CD14-positive monocyte (primary cell): ENCODE measurements around the gene EHF. TPM values are rescaled to one million over a fixed set of nuclear protein-coding genes. Genes with fewer than 3 reads are reported as not detected.

Source experiments
- DNase-seq, 3 donors: peaks; one replicate each; pipeline ENCODE4 v3.0.0-alpha.2; 2011 to 2022
- H2AFZ ChIP-seq: 2 replicates; pipeline ENCODE4 v1.6.0; 2012; ENCODE audit warnings: mild to moderate bottlenecking, low read depth, low read length, inconsistent platforms; ENCODE audit not compliant: insufficient read depth, poor library complexity, severe bottlenecking
- H3K27ac ChIP-seq, 2 donors: 1 replicate in 1 of 2; 2 replicates in 1 of 2; pipeline ENCODE4 v1.5.1; 2012 to 2013; ENCODE audit warnings: low read length in 2 of 2, control low read depth in 1 of 2, inconsistent platforms in 1 of 2, low read depth in 1 of 2, mild to moderate bottlenecking in 1 of 2
- H3K27me3 ChIP-seq, 2 donors: one replicate each; pipeline versions ENCODE4 v1.6.0 to v1.6.1; 2011 to 2013; ENCODE audit warnings: low read length in 2 of 2; ENCODE audit not compliant: control insufficient read depth in 2 of 2, insufficient read depth in 2 of 2
- H3K36me3 ChIP-seq, 2 donors: replicated peaks in 1 of 2; 1 replicate in 1 of 2; 2 replicates in 1 of 2; pipeline versions ENCODE4 v1.5.1 to v1.6.1; 2012 to 2013; ENCODE audit warnings: low read length in 2 of 2, control low read depth in 1 of 2, inconsistent platforms in 1 of 2, mild to moderate bottlenecking in 1 of 2; ENCODE audit not compliant: insufficient read depth in 2 of 2, control insufficient read depth in 1 of 2
- H3K4me1 ChIP-seq, 2 donors: 1 replicate in 1 of 2; 2 replicates in 1 of 2; pipeline versions ENCODE4 v1.5.1 to v1.6.1; 2012 to 2013; ENCODE audit warnings: low read length in 2 of 2, control low read depth in 1 of 2, inconsistent platforms in 1 of 2, mild to moderate bottlenecking in 1 of 2, moderate library complexity in 1 of 2; ENCODE audit not compliant: insufficient read depth in 2 of 2, control insufficient read depth in 1 of 2
- H3K4me2 ChIP-seq: replicated peaks from 2 replicates; pipeline ENCODE3; 2012; ENCODE audit warnings: low read length, moderate library complexity, mild to moderate bottlenecking; ENCODE audit not compliant: poor library complexity, severe bottlenecking; ENCODE audit errors: extremely low read depth
- H3K4me3 ChIP-seq, 3 experiments: fragments of 200-600 bp in 1 of 3; sonication (generic) in 1 of 3; replicated peaks in 1 of 3; 1 replicate in 2 of 3; 2 replicates in 1 of 3; pipeline ENCODE4 v1.5.1; 2011 to 2013; ENCODE audit warnings: low read length in 3 of 3, mild to moderate bottlenecking in 3 of 3, control low read depth in 2 of 3, low read depth in 2 of 3, inconsistent platforms in 1 of 3, moderate library complexity in 1 of 3
- H3K79me2 ChIP-seq: 2 replicates; pipeline ENCODE4 v1.6.0; 2012; ENCODE audit warnings: mild to moderate bottlenecking, control low read depth, inconsistent platforms, low read length, moderate library complexity; ENCODE audit not compliant: insufficient read depth
- H3K9ac ChIP-seq: 2 replicates; pipeline ENCODE4 v1.6.0; 2017; ENCODE audit warnings: low read length, mild to moderate bottlenecking; ENCODE audit not compliant: insufficient read depth, poor library complexity, severe bottlenecking
- H3K9me3 ChIP-seq, 2 donors: replicated peaks in 1 of 2; 1 replicate in 1 of 2; 2 replicates in 1 of 2; pipeline versions ENCODE4 v1.5.1 to v1.6.1; 2012 to 2013; ENCODE audit warnings: low read length in 2 of 2, control low read depth in 1 of 2; ENCODE audit not compliant: control insufficient read depth in 1 of 2, insufficient read depth in 1 of 2
- H4K20me1 ChIP-seq: 2 replicates; pipeline ENCODE4 v1.6.0; 2012; ENCODE audit warnings: mild to moderate bottlenecking, low read length, control low read depth, moderate library complexity; ENCODE audit not compliant: insufficient read depth
- H3K27ac Mint-ChIP-seq, 7 donors: one replicate each; pipeline ENCODE4 v1.8.0; 2020; ENCODE audit warnings: mild to moderate bottlenecking in 7 of 7, mixed read lengths in 7 of 7, moderate library complexity in 6 of 7, inconsistent platforms in 2 of 7
- H3K27me3 Mint-ChIP-seq, 3 donors: one replicate each; pipeline ENCODE4 v1.8.0; 2021 to 2022; ENCODE audit warnings: low read depth in 3 of 3, mild to moderate bottlenecking in 3 of 3, mixed read lengths in 3 of 3, moderate library complexity in 3 of 3, inconsistent platforms in 1 of 3
- H3K36me3 Mint-ChIP-seq, 2 donors: one replicate each; pipeline ENCODE4 v1.8.0; 2020; ENCODE audit warnings: mixed read lengths in 2 of 2, inconsistent platforms in 1 of 2, mild to moderate bottlenecking in 1 of 2
- H3K4me1 Mint-ChIP-seq: one replicate; pipeline ENCODE4 v1.8.0; 2020; ENCODE audit warnings: mild to moderate bottlenecking, mixed read lengths
- H3K4me3 Mint-ChIP-seq, 2 donors: one replicate each; pipeline ENCODE4 v1.8.0; 2020; ENCODE audit warnings: mild to moderate bottlenecking in 2 of 2, mixed read lengths in 2 of 2, moderate library complexity in 1 of 2
- H3K9me3 Mint-ChIP-seq, 7 donors: one replicate each; pipeline ENCODE4 v1.8.0; 2020 to 2022; ENCODE audit warnings: mixed read lengths in 7 of 7, mild to moderate bottlenecking in 6 of 7, moderate library complexity in 6 of 7, inconsistent platforms in 2 of 7
- WGBS: methylation state at CpG from one replicate; pipeline ENCODE4 v1.1.5; 2013; ENCODE audit warnings: missing lambda C conversion rate; ENCODE audit not compliant: insufficient coverage; 5-methylcytosine and 5-hydroxymethylcytosine counted together
- intact Hi-C, 2 donors: fragments of 100-400 bp; cut with micrococcal nuclease; formaldehyde crosslinking; loops; one replicate each; pipeline versions ENCODE4 v1.15.0 to v1.15.1; 2023
- polyA plus RNA-seq, 3 donors: library from polyadenylated mRNA; depleted of rRNA in 1 of 3; unstranded in 2 of 3; stranded (reverse) in 1 of 3; fragments of 300-500 nt in 2 of 3; fragments of >200 nt in 1 of 3; fragmentation: Illumina TruSeq in 2 of 3; gene quantifications; 1 replicate in 2 of 3; 2 replicates in 1 of 3; pipeline ENCODE4 v1.2.3, GENCODE V29; 2012 to 2021
- TF ChIP-seq, protein P1 (sequence below): fragments of 200-600 bp; IDR thresholded peaks from one replicate; pipeline ENCODE4 v1.8.0; 2022; ENCODE audit warnings: antibody characterized with exemption, mild to moderate bottlenecking

EHF gene
- polyA plus RNA-seq, 3 donors, result 0.17 to 0.21 TPM; not detected in 1

DNA sequence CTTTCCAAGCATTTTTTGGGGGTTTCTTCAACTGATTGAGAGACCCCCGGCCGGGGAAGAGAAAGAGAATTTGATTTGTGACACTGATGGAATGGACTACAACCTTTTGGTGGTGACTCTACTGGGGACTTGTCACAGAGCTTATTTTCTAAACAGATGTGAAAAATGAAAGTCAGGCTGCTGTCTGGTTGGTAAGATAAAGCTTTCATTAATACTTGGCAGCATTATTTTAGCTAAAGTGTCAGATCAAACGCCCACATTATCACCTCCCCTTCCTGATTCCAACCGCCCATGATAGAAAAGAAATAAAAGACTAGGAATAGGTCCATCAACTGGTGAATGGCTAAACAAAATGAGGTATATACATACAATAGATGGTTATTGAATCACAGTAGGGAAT is 45.6 kb upstream of the EHF start:
- no peaks in the 10 kb centered on the region for H3K36me3 ChIP-seq
- no peak overlapping the region for H3K4me3 ChIP-seq
- Mint-ChIP-seq H3K4me1 (no peaks in the 10 kb centered on the region), H3K27ac (no peak overlapping the region), H3K4me3 (no peak overlapping the region), H3K36me3 (no peaks in the 10 kb centered on the region), H3K9me3 (peaks cover 0 to 2% (median 0%) of the 10 kb centered on the region in 7 donors), H3K27me3 (peaks cover 6 to 16% (median 9%) of the 10 kb centered on the region in 3 donors)
- H3K79me2 ChIP-seq, result no peaks in the 10 kb centered on the region
- H3K9me3 ChIP-seq, result no peaks in the 10 kb centered on the region
- DNase-seq, result no peak
- H3K9ac ChIP-seq, result no peak overlapping the region
- H4K20me1 ChIP-seq, result no peaks in the 10 kb centered on the region
- no peaks in the 10 kb centered on the region for H3K4me1 ChIP-seq
- H2AFZ ChIP-seq, result no peak overlapping the region
- TF ChIP-seq, protein P1, sequence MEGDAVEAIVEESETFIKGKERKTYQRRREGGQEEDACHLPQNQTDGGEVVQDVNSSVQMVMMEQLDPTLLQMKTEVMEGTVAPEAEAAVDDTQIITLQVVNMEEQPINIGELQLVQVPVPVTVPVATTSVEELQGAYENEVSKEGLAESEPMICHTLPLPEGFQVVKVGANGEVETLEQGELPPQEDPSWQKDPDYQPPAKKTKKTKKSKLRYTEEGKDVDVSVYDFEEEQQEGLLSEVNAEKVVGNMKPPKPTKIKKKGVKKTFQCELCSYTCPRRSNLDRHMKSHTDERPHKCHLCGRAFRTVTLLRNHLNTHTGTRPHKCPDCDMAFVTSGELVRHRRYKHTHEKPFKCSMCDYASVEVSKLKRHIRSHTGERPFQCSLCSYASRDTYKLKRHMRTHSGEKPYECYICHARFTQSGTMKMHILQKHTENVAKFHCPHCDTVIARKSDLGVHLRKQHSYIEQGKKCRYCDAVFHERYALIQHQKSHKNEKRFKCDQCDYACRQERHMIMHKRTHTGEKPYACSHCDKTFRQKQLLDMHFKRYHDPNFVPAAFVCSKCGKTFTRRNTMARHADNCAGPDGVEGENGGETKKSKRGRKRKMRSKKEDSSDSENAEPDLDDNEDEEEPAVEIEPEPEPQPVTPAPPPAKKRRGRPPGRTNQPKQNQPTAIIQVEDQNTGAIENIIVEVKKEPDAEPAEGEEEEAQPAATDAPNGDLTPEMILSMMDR, result no peak
- no peak overlapping the region for H3K27ac ChIP-seq
- 25% methylated on average over 2 of the region's 4 CpGs for WGBS
- intact Hi-C loops, result no loop called here
- peaks cover 0 to 11% of the 10 kb centered on the region in 2 donors for H3K27me3 ChIP-seq
- H3K4me2 ChIP-seq, result no peak overlapping the region

DNA sequence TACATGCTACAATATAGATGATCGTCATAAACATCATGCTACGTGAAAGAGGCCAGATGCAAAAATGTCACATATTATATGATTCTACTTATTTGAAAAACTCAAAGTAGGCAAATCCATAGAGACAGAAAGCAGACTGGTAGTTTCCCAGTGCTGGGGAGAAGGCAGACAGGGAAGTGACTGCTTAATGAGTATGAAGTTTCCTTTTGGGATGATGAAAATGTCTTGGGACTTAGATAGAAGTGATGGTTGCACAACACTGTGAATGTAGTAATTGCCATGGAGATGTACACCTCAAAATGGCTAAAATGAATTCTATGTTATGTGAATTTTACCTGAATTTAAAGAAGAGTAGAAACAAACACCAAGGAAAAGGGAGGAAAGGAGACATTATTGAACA is 45.2 kb upstream of the EHF start:
- DNase-seq, result no peak
- no peak overlapping the region for H3K27ac Mint-ChIP-seq
- intact Hi-C loops, result no loop called here
- Histone ChIP-seq H3K36me3 (no peaks in the 10 kb centered on the region), H3K4me3 (no peak overlapping the region), H3K4me2 (no peak overlapping the region), H2AFZ (no peak overlapping the region), H3K79me2 (no peaks in the 10 kb centered on the region), H3K9me3 (no peaks in the 10 kb centered on the region), H3K27me3 (peaks cover 0 to 11% of the 10 kb centered on the region in 2 donors), H4K20me1 (no peaks in the 10 kb centered on the region), H3K4me1 (no peaks in the 10 kb centered on the region), H3K9ac (no peak overlapping the region), H3K27ac (no peak overlapping the region)
- no CpG with 5 or more reads among the region's 2 CpGs for WGBS
- H3K27me3 Mint-ChIP-seq, result peaks cover 6 to 19% (median 10%) of the 10 kb centered on the region in 3 donors
- no peaks in the 10 kb centered on the region for H3K36me3 Mint-ChIP-seq
- TF ChIP-seq, protein P1, result no peak
- H3K4me1 Mint-ChIP-seq, result no peaks in the 10 kb centered on the region
- H3K4me3 Mint-ChIP-seq, result no peak overlapping the region
- H3K9me3 Mint-ChIP-seq, result peaks cover 0 to 2% (median 0%) of the 10 kb centered on the region in 7 donors
